ENCODE results near the gene CSMD2. TPM values are rescaled to one million over a fixed set of nuclear protein-coding genes. Genes with fewer than 3 reads are reported as not detected.

Gene CSMD2
- polyA plus RNA-seq, 1 of the 3 experiments (the other 2 are of a cell fraction), result not detected

DNA sequence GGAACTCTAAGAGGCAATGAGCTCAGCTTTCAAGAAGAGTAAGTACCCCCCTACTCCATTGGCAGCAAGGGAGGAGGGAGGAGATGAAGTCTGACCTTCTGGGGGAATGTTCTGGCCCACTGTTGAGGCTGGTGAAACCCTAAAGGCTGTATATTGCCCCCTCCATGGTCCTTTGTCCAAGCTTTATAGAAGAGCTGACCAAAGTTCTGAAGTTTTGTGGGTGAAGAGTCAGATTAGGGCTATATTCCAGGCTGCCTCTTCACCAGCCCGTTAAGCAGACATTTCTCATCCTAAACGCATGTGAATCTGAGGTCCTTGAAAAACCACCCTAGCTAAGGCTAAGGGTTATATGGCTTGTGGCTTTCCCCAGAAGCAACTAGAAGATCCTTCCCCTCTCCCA is 13.0 kb upstream of the CSMD2 start:
- Histone ChIP-seq H3K79me2 (ENCODE audit: insufficient read depth) (no peaks in the 10 kb centered on the region), H2AFZ (ENCODE audit: low read depth) (no peak overlapping the region), H3K9me3 (no peaks in the 10 kb centered on the region), H3K4me2 (no peak overlapping the region), H4K20me1 (ENCODE audit: insufficient read depth) (no peaks in the 10 kb centered on the region), H3K27me3 (ENCODE audit: insufficient read depth) (no peaks in the 10 kb centered on the region), H3K4me1 (ENCODE audit: control insufficient read depth in 1 of 2, insufficient read depth in 2 of 2, low read depth in 1 of 2, low read length in 1 of 2) (no peaks in the 10 kb centered on the region), H3K9me2 (no peaks in the 10 kb centered on the region), H3K36me3 (replicated peaks in 1 of 2; ENCODE audit: control insufficient read depth in 1 of 2, insufficient read depth in 2 of 2, low read length in 1 of 2) (no peaks in the 10 kb centered on the region), H3K4me3 (ENCODE audit: low read depth in 2 of 2, low read length in 1 of 2) (no peak overlapping the region), H3K9ac (no peak overlapping the region), H3F3A (replicated peaks; ENCODE audit: insufficient read depth) (no peaks in the 10 kb centered on the region), H3K27ac (ENCODE audit: low read depth in 2 of 2, low read length in 1 of 2) (no peak overlapping the region)
- POLR2A ChIA-PET, result no interaction called here
- CTCF ChIA-PET, result interaction anchor here (1.0 to 1.3 kb wide), 3 partner anchors 15 to 494 kb away, joined by 3 to 6 read pairs (median 3); no protein-coding TSS in a partner anchor
- DNase-seq, result no peak
- WGBS (ENCODE audit: low lambda C conversion rate), result 20% methylated on average over 2 of the region's 2 CpGs
- TF ChIP-seq EZH2phosphoT487 (IDR thresholded peaks at IDR 0.05; ENCODE audit: borderline replicate concordance, low read depth) (no peak), TEAD4 (IDR thresholded peaks at IDR 0.05; ENCODE audit: borderline replicate concordance, insufficient read depth) (no peak), ELF1 (IDR thresholded peaks at IDR 0.05) (no peak), MXI1 (IDR thresholded peaks at IDR 0.05; ENCODE audit: low read depth, low read length) (no peak), YY1 (IDR thresholded peaks at IDR 0.05; ENCODE audit: low read depth) (no peak), SMC3 (IDR thresholded peaks at IDR 0.05; ENCODE audit: low read depth, low read length) (no peak)

- Histone ChIP-seq H3K4me2 (no peak within 1 kb of the TSS), H3F3A (replicated peaks; ENCODE audit: insufficient read depth) (no peaks in the 10 kb centered on the region), H3K4me1 (ENCODE audit: control insufficient read depth in 1 of 2, insufficient read depth in 2 of 2, low read depth in 1 of 2, low read length in 1 of 2) (no peaks in the 10 kb centered on the region), H2AFZ (ENCODE audit: low read depth) (no peak within 1 kb of the TSS), H3K79me2 (ENCODE audit: insufficient read depth) (no peaks in the 10 kb centered on the region), H4K20me1 (ENCODE audit: insufficient read depth) (no peaks in the 10 kb centered on the region), H3K9me3 (no peaks in the 10 kb centered on the region), H3K27me3 (ENCODE audit: insufficient read depth) (no peaks in the 10 kb centered on the region), H3K9me2 (no peaks in the 10 kb centered on the region), H3K27ac (ENCODE audit: low read depth in 2 of 2, low read length in 1 of 2) (no peak within 1 kb of the TSS), H3K36me3 (replicated peaks in 1 of 2; ENCODE audit: control insufficient read depth in 1 of 2, insufficient read depth in 2 of 2, low read length in 1 of 2) (no peaks in the 10 kb centered on the region), H3K9ac (no peak within 1 kb of the TSS), H3K4me3 (ENCODE audit: low read depth in 2 of 2, low read length in 1 of 2) (no peak within 1 kb of the TSS)
- TF ChIP-seq, protein P1, sequence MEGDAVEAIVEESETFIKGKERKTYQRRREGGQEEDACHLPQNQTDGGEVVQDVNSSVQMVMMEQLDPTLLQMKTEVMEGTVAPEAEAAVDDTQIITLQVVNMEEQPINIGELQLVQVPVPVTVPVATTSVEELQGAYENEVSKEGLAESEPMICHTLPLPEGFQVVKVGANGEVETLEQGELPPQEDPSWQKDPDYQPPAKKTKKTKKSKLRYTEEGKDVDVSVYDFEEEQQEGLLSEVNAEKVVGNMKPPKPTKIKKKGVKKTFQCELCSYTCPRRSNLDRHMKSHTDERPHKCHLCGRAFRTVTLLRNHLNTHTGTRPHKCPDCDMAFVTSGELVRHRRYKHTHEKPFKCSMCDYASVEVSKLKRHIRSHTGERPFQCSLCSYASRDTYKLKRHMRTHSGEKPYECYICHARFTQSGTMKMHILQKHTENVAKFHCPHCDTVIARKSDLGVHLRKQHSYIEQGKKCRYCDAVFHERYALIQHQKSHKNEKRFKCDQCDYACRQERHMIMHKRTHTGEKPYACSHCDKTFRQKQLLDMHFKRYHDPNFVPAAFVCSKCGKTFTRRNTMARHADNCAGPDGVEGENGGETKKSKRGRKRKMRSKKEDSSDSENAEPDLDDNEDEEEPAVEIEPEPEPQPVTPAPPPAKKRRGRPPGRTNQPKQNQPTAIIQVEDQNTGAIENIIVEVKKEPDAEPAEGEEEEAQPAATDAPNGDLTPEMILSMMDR (IDR thresholded peaks at IDR 0.05), result no peak
- TF ChIP-seq NFIC (IDR thresholded peaks at IDR 0.05; ENCODE audit: borderline replicate concordance), result no peak
- TF ChIP-seq FOSL2 (IDR thresholded peaks at IDR 0.05; ENCODE audit: borderline replicate concordance, low read depth), result no peak
- no peak for TF ChIP-seq POLR2AphosphoS5 (IDR thresholded peaks at IDR 0.05; ENCODE audit: low read depth, low read length)
- no peak for TF ChIP-seq TAF1 (IDR thresholded peaks at IDR 0.05; ENCODE audit: borderline replicate concordance, low read depth, low read length)
- no peak for TF ChIP-seq RFX5 (IDR thresholded peaks at IDR 0.05; ENCODE audit: low read length)
- no peak for TF ChIP-seq TEAD4 (IDR thresholded peaks at IDR 0.05; ENCODE audit: borderline replicate concordance, insufficient read depth)
- TF ChIP-seq, protein P2, sequence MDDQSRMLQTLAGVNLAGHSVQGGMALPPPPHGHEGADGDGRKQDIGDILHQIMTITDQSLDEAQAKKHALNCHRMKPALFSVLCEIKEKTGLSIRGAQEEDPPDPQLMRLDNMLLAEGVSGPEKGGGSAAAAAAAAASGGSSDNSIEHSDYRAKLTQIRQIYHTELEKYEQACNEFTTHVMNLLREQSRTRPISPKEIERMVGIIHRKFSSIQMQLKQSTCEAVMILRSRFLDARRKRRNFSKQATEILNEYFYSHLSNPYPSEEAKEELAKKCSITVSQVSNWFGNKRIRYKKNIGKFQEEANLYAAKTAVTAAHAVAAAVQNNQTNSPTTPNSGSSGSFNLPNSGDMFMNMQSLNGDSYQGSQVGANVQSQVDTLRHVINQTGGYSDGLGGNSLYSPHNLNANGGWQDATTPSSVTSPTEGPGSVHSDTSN (IDR thresholded peaks at IDR 0.05), result no peak
- TF ChIP-seq MXI1 (IDR thresholded peaks at IDR 0.05; ENCODE audit: low read depth, low read length), result no peak
- TF ChIP-seq JUND (IDR thresholded peaks at IDR 0.05), result no peak
- no peak for TF ChIP-seq SIN3A (IDR thresholded peaks at IDR 0.05; ENCODE audit: borderline replicate concordance, low read depth, low read length)
- no peak for TF ChIP-seq GATA2 (CRISPR knock-in tag; IDR thresholded peaks at IDR 0.05)
- no peak for TF ChIP-seq NRF1 (IDR thresholded peaks at IDR 0.05; ENCODE audit: low read depth, low read length)
- TF ChIP-seq MEF2A (IDR thresholded peaks at IDR 0.05; ENCODE audit: borderline replicate concordance, low read depth), result no peak
- TF ChIP-seq, protein P3, sequence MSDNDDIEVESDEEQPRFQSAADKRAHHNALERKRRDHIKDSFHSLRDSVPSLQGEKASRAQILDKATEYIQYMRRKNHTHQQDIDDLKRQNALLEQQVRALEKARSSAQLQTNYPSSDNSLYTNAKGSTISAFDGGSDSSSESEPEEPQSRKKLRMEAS (IDR thresholded peaks at IDR 0.05; ENCODE audit: low read depth), result no peak
- DNase-seq, result no peak
- CTCF ChIA-PET, result interaction anchor here (1.0 to 1.1 kb wide), 3 partner anchors 14 to 544 kb away, joined by 3 to 6 read pairs (median 4); no protein-coding TSS in a partner anchor
- WGBS (ENCODE audit: low lambda C conversion rate), result 66% methylated on average over 19 of the region's 58 CpGs
- POLR2A ChIA-PET, result no interaction called here
Measured at GRCh38 chr1:34176830-34177603, 12.0 kb upstream of the CSMD2 start, which contains the start of gene C1orf94. C1orf94 (plus strand) TSS chr1:34176907; CDS start chr1:34177790, 883 bp downstream.
